Measurements from ENCODE around the gene ACKR3.

GRCh38 chr2:236576087-236576486 lies 6.5 kb downstream of the ACKR3 start:
- TF ChIP-seq CTCF (conservative IDR thresholded peaks at IDR 0.05; ENCODE audit: low read depth in 2 of 2) = peak in 1 of 2 experiments; percentile 33; a peak in 2 of 4 replicates
- TF ChIP-seq EZH2 (IDR thresholded peaks at IDR 0.05; ENCODE audit: low read depth, unreplicated experiment) = no peak
- no peak for TF ChIP-seq POLR2AphosphoS5 (IDR thresholded peaks at IDR 0.05; ENCODE audit: low read depth)
- TF ChIP-seq EZH2phosphoT487 (IDR thresholded peaks at IDR 0.05; ENCODE audit: unreplicated experiment) = no peak
- TF ChIP-seq ETS1 (IDR thresholded peaks at IDR 0.05) = no peak
- no peak for TF ChIP-seq REST (IDR thresholded peaks at IDR 0.05; ENCODE audit: unreplicated experiment)
- no peak for TF ChIP-seq CREB1 (CRISPR knock-in tag; IDR thresholded peaks at IDR 0.05; ENCODE audit: low read depth)

All from GM23338 (cell line).